ENCODE results near the gene OR2C3.
"Not testable (repeated sequence)": the region's sequence is repeated elsewhere in the genome, so short reads cannot be mapped to it uniquely, and the experiment has no call there.

Gene OR2C3

GRCh38 chr1:247536340-247536739, at the start of gene OR2C3:
OR2C3 (minus strand) TSS chr1:247536440; CDS start chr1:247532511, 3,929 bp downstream.
- no peak for DNase-seq

GRCh38 chr1:247578946-247579460, 42.8 kb upstream of the OR2C3 start:
- no peak for DNase-seq

- DNase-seq = no peak
Observed at GRCh38 chr1:247576514-247576913, 40.3 kb upstream of the OR2C3 start.

- no peak for DNase-seq
Observed at GRCh38 chr1:247574664-247575063, 38.4 kb upstream of the OR2C3 start.

- no peak for DNase-seq
Observed at GRCh38 chr1:247574236-247574635, 38.0 kb upstream of the OR2C3 start.

GRCh38 chr1:247562198-247562597, 26.0 kb upstream of the OR2C3 start:
- no peak for DNase-seq

- no peak for DNase-seq
Observed at GRCh38 chr1:247561711-247562110, 25.5 kb upstream of the OR2C3 start.

- DNase-seq = no peak
Observed at GRCh38 chr1:247557926-247558674, 21.9 kb upstream of the OR2C3 start.

GRCh38 chr1:247552231-247552630, 16.0 kb upstream of the OR2C3 start:
- no peak for DNase-seq

- no peak for DNase-seq
Observed at GRCh38 chr1:247551721-247552120, 15.5 kb upstream of the OR2C3 start.

- DNase-seq = no peak
Observed at GRCh38 chr1:247548769-247549182, 12.5 kb upstream of the OR2C3 start, which contains the start of gene GCSAML. GCSAML (plus strand) TSS chr1:247549134; CDS start chr1:247549192, 58 bp downstream.

- no peak for DNase-seq
Observed at GRCh38 chr1:247548092-247548491, 11.9 kb upstream of the OR2C3 start.

GRCh38 chr1:247542811-247543210, 6.6 kb upstream of the OR2C3 start:
- DNase-seq = no peak

GRCh38 chr1:247540581-247540980, 4.3 kb upstream of the OR2C3 start:
- DNase-seq = no peak

GRCh38 chr1:247539215-247539614, 3.0 kb upstream of the OR2C3 start:
- no peak for DNase-seq

- DNase-seq = no peak
Observed at GRCh38 chr1:247538561-247538960, 2.3 kb upstream of the OR2C3 start.

GRCh38 chr1:247535402-247535801, 838 bp downstream of the OR2C3 start:
- no peak for DNase-seq

- no peak for DNase-seq
Observed at GRCh38 chr1:247531937-247532336, 4.3 kb downstream of the OR2C3 start.

GRCh38 chr1:247530785-247531184, 5.5 kb downstream of the OR2C3 start:
- DNase-seq = no peak

GRCh38 chr1:247529771-247530355, 6.4 kb downstream of the OR2C3 start:
- DNase-seq = no peak

- no peak for DNase-seq
Observed at GRCh38 chr1:247528812-247529474, 7.3 kb downstream of the OR2C3 start.

GRCh38 chr1:247521886-247522285, 14.4 kb downstream of the OR2C3 start:
- DNase-seq = not testable (repeated sequence)

- no peak for DNase-seq
Observed at GRCh38 chr1:247518613-247518891, 17.7 kb downstream of the OR2C3 start.
